Prostate gland (tissue), 2 donors: ENCODE results near the gene PDK4.

Source experiments
- CTCF ChIP-seq, 4 experiments: fragments of 200-600 bp in 2 of 4; fragments of 450-650 bp in 2 of 4; sonication (generic) in 2 of 4; IDR thresholded peaks; 1 replicate in 3 of 4; 2 replicates in 1 of 4; pipeline ENCODE4 v1.5.1; 2016 to 2019; ENCODE audit warnings: antibody characterized with exemption in 4 of 4, mild to moderate bottlenecking in 2 of 4, moderate library complexity in 2 of 4
- POLR2A ChIP-seq: fragments of 450-650 bp; IDR thresholded peaks from one replicate; pipeline ENCODE4 v1.6.1; 2016; ENCODE audit warnings: antibody characterized with exemption, mild to moderate bottlenecking

- no peak for TF ChIP-seq CTCF (IDR thresholded peaks at IDR 0.05)
- no peak for TF ChIP-seq POLR2A
These were observed 23.2 kb upstream of the PDK4 start for GRCh38 chr7:95619517-95619916.
